ENCODE data around the gene ZNF135.
A peak's percentile ranks its signal among the peaks of the same experiment; 100 is the strongest.

ZNF135 gene

GRCh38 chr19:58060231-58060630 is 1.1 kb downstream of the ZNF135 start:
- TF ChIP-seq, protein P1, sequence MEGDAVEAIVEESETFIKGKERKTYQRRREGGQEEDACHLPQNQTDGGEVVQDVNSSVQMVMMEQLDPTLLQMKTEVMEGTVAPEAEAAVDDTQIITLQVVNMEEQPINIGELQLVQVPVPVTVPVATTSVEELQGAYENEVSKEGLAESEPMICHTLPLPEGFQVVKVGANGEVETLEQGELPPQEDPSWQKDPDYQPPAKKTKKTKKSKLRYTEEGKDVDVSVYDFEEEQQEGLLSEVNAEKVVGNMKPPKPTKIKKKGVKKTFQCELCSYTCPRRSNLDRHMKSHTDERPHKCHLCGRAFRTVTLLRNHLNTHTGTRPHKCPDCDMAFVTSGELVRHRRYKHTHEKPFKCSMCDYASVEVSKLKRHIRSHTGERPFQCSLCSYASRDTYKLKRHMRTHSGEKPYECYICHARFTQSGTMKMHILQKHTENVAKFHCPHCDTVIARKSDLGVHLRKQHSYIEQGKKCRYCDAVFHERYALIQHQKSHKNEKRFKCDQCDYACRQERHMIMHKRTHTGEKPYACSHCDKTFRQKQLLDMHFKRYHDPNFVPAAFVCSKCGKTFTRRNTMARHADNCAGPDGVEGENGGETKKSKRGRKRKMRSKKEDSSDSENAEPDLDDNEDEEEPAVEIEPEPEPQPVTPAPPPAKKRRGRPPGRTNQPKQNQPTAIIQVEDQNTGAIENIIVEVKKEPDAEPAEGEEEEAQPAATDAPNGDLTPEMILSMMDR (conservative IDR thresholded peaks at IDR 0.05) = no peak
- H3K27ac ChIP-seq = peak overlapping the region; percentile 88; the same call in 1 of the 2 replicates

DNA sequence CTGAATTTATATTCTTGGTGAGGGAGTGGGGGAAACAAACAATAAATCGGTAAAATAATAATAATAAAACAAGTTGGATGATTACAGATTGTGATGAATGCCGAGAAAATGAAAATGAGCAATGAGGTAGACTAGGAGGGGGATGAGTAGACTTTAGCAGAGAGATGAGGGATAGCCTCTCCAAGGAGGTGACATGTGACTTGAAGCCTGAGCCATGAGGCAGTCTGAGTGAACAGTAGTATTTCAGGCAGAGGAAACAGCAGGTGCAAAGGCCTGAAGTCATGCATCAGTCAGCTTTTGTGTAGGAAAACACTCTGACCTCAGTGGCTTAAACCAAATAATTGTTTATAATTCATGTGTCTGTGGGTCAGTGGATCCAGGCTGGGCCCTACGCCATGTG is 4.6 kb downstream of the ZNF135 start:
- TF ChIP-seq, protein P1 (conservative IDR thresholded peaks at IDR 0.05) = no peak

DNA sequence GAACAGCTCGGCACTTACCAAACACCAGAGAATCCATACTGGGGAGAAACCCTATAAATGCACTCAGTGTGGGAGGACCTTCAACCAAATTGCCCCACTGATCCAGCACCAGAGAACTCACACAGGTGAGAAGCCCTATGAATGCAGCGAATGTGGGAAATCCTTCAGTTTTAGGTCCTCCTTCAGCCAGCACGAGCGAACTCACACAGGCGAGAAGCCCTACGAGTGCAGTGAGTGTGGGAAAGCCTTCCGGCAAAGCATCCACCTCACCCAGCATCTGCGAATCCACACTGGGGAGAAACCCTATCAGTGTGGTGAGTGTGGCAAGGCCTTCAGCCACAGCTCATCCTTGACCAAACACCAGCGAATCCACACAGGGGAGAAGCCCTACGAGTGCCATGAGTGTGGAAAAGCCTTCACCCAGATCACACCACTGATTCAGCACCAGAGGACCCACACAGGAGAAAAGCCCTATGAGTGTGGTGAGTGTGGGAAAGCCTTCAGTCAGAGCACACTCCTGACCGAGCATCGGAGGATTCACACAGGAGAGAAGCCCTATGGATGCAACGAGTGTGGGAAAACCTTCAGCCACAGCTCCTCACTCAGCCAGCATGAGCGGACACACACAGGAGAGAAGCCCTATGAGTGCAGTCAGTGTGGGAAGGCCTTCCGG is 8.3 kb downstream of the ZNF135 start:
- TF ChIP-seq, protein P1 (conservative IDR thresholded peaks at IDR 0.05) = no peak
- H3K27ac ChIP-seq = no peak overlapping the region

More for the DNA sequence above, 4.6 kb downstream of the ZNF135 start:
- H3K27ac ChIP-seq = no peak overlapping the region

DNA sequence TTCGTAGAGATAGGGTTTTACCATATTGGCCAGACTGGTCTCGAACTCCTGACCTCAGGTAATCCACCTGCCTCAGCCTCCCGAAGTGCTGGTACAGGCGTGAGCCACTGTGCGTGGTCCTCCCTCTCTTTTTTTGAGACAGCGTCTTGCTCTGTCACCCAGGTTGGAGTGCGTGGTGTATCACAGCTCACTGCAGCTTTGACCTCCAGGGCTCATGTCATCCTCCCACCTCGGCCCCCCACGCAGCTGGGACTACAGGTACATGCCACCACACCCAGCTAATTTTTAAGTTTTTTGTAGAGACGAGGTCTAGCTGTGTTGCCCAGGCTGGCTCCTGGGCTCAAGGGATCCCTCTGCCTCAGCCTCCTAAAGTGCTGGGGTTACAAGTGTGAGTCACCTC is 20.7 kb downstream of the ZNF135 start:
- TF ChIP-seq, protein P1 (conservative IDR thresholded peaks at IDR 0.05) = no peak
- no peak overlapping the region for H3K27ac ChIP-seq

GRCh38 chr19:58083021-58083420 is 23.9 kb downstream of the ZNF135 start:
- TF ChIP-seq, protein P1 (conservative IDR thresholded peaks at IDR 0.05) = no peak
- H3K27ac ChIP-seq = no peak overlapping the region

DNA sequence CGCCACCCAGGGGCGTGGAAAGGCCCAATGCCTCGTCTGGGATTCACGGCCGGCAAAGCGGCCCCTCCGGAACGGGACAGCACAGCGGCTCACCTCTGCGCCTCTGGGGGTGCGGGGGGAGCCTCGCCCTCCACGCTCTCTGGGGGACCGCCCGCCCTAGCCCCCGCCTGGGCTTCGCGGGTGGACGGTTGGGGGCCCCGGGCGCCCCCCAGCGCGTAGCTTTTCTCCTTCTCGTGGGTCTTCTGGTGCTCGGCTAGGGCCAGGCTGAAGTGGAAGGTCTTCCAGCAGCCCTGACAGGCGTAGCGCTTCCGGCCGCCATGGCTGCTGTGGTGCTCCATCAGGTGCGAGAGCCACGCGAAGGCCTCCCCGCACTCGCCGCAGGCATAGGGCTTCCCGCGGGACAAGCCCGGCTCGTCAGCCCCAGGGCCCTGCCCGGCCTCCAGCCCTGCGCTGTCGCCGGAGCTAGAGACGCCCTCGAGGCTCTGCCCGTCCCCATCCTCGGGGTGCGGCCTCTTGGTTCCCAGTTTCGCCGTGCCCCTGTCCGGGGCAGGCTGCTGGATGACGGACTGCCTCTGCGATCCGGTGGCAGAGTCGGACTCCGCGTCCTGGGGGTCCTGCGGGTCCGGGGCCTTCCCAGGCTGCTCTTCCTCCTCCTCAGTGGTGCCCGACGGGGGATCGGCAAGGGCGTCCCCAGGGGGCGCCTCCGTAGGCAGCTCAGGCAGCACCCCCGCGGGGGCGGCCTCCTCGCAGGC is 25.7 kb downstream of the ZNF135 start:
- no peak overlapping the region for H3K27ac ChIP-seq
- TF ChIP-seq, protein P1 (conservative IDR thresholded peaks at IDR 0.05) = no peak

- TF ChIP-seq, protein P1 (conservative IDR thresholded peaks at IDR 0.05) = no peak
- no peak overlapping the region for H3K27ac ChIP-seq
These were observed 26.3 kb downstream of the ZNF135 start for GRCh38 chr19:58085348-58085875.
